GM12892 (cell line): ENCODE measurements around the gene OCA2.

Experiments used
- DNase-seq: peaks from one replicate; pipeline ENCODE4 v3.0.0; 2011; ENCODE audit not compliant: insufficient read length
- FAIRE-seq: peaks from 2 replicates; lab custom pipeline; 2011; peaks lifted over from hg19 to GRCh38; lab: Jason Lieb, UNC
- POLR2A ChIP-seq: IDR thresholded peaks from 2 replicates; pipeline ENCODE4 v1.6.1; 2011; ENCODE audit warnings: low read depth, low read length, control low read depth
- POLR2AphosphoS5 ChIP-seq: IDR thresholded peaks from 2 replicates; pipeline ENCODE4 v1.6.1; 2011; ENCODE audit warnings: low read depth, low read length, control low read depth
- TAF1 ChIP-seq: IDR thresholded peaks from 2 replicates; pipeline ENCODE4 v1.6.1; 2011; ENCODE audit warnings: low read depth, mild to moderate bottlenecking, control low read depth, low read length, borderline replicate concordance

OCA2 gene

GRCh38 chr15:27834684-27835083 is 264.4 kb downstream of the OCA2 start:
- TF ChIP-seq POLR2AphosphoS5 (no peak), POLR2A (no peak), TAF1 (no peak)
- FAIRE-seq (no peak), DNase-seq (no peak)

GRCh38 chr15:27833974-27834373 is 265.1 kb downstream of the OCA2 start:
- FAIRE-seq = no peak
- no peak for TF ChIP-seq POLR2A
- no peak for TF ChIP-seq TAF1
- TF ChIP-seq POLR2AphosphoS5 = no peak
- no peak for DNase-seq

- DNase-seq (no peak), FAIRE-seq (no peak)
- TF ChIP-seq POLR2A = no peak
- no peak for TF ChIP-seq TAF1
- TF ChIP-seq POLR2AphosphoS5 = no peak
These were observed 265.9 kb downstream of the OCA2 start for GRCh38 chr15:27833178-27833577.

GRCh38 chr15:27832237-27832596 is 266.9 kb downstream of the OCA2 start:
- TF ChIP-seq TAF1 (no peak), POLR2AphosphoS5 (no peak), POLR2A (no peak)
- DNase-seq = no peak
- FAIRE-seq = no peak

GRCh38 chr15:27831384-27832236 is 267.5 kb downstream of the OCA2 start:
- DNase-seq (no peak), FAIRE-seq (no peak)

GRCh38 chr15:27828746-27829145 is 270.4 kb downstream of the OCA2 start:
- FAIRE-seq (no peak), DNase-seq (no peak)
- TF ChIP-seq POLR2AphosphoS5 = no peak
- TF ChIP-seq POLR2A = no peak
- no peak for TF ChIP-seq TAF1

More at GRCh38 chr15:27831384-27832236, 267.5 kb downstream of the OCA2 start:
- TF ChIP-seq POLR2A = no peak
- TF ChIP-seq POLR2AphosphoS5 = no peak
- TF ChIP-seq TAF1 = no peak

- DNase-seq (no peak), FAIRE-seq (no peak)
- TF ChIP-seq TAF1 (no peak), POLR2AphosphoS5 (no peak), POLR2A (no peak)
These were observed 272.0 kb downstream of the OCA2 start for GRCh38 chr15:27826902-27827714.

- no peak for FAIRE-seq
- TF ChIP-seq POLR2AphosphoS5 (no peak), POLR2A (no peak), TAF1 (no peak)
These were observed 272.7 kb downstream of the OCA2 start for GRCh38 chr15:27826411-27826810.

GRCh38 chr15:27824841-27825422 is 274.2 kb downstream of the OCA2 start:
- TF ChIP-seq TAF1 = no peak
- TF ChIP-seq POLR2A = no peak
- TF ChIP-seq POLR2AphosphoS5 = no peak
- FAIRE-seq = no peak

More at GRCh38 chr15:27826411-27826810, 272.7 kb downstream of the OCA2 start:
- no peak for DNase-seq

GRCh38 chr15:27821273-27821672 is 277.8 kb downstream of the OCA2 start:
- no peak for FAIRE-seq

More at GRCh38 chr15:27824841-27825422, 274.2 kb downstream of the OCA2 start:
- no peak for DNase-seq

GRCh38 chr15:27820722-27821121 is 278.4 kb downstream of the OCA2 start:
- no peak for DNase-seq
- no peak for TF ChIP-seq TAF1
- TF ChIP-seq POLR2AphosphoS5 = no peak
- no peak for TF ChIP-seq POLR2A
- FAIRE-seq = no peak

More at GRCh38 chr15:27821273-27821672, 277.8 kb downstream of the OCA2 start:
- no peak for DNase-seq
- TF ChIP-seq POLR2AphosphoS5 = no peak
- TF ChIP-seq POLR2A = no peak
- no peak for TF ChIP-seq TAF1
